GM10847 (cell line): Measurements from ENCODE around the gene TMEM215.

Experiments
- POLR2A ChIP-seq: IDR thresholded peaks from 2 replicates; pipeline ENCODE4 v1.6.1; 2011; ENCODE audit not compliant: insufficient read length; ENCODE audit errors: extremely low read depth

The TMEM215 gene

GRCh38 chr9:32783168-32783891 is at the start of gene TMEM215:
TMEM215 (plus strand) TSS chr9:32783540; CDS start chr9:32784184, 644 bp downstream.
- no peak for TF ChIP-seq POLR2A

GRCh38 chr9:32735476-32735875 is 47.9 kb upstream of the TMEM215 start:
- no peak for TF ChIP-seq POLR2A

GRCh38 chr9:32737378-32737777 is 46.0 kb upstream of the TMEM215 start:
- no peak for TF ChIP-seq POLR2A

- no peak for TF ChIP-seq POLR2A
Observed at GRCh38 chr9:32738501-32739172, 44.7 kb upstream of the TMEM215 start.

- TF ChIP-seq POLR2A = no peak
Observed at GRCh38 chr9:32741706-32742105, 41.6 kb upstream of the TMEM215 start.

GRCh38 chr9:32742296-32742695 is 41.0 kb upstream of the TMEM215 start:
- TF ChIP-seq POLR2A = no peak

- TF ChIP-seq POLR2A = no peak
Observed at GRCh38 chr9:32748013-32748412, 35.3 kb upstream of the TMEM215 start.

- no peak for TF ChIP-seq POLR2A
Observed at GRCh38 chr9:32755730-32756129, 27.6 kb upstream of the TMEM215 start.

GRCh38 chr9:32764139-32764538 is 19.2 kb upstream of the TMEM215 start:
- no peak for TF ChIP-seq POLR2A

- TF ChIP-seq POLR2A = no peak
Observed at GRCh38 chr9:32775283-32775682, 8.1 kb upstream of the TMEM215 start.

- no peak for TF ChIP-seq POLR2A
Observed at GRCh38 chr9:32776201-32776600, 7.1 kb upstream of the TMEM215 start.

GRCh38 chr9:32782476-32783167 is 718 bp upstream of the TMEM215 start:
- TF ChIP-seq POLR2A = no peak

GRCh38 chr9:32787816-32788215 is 4.5 kb downstream of the TMEM215 start:
- TF ChIP-seq POLR2A = no peak

- TF ChIP-seq POLR2A = no peak
Observed at GRCh38 chr9:32801530-32801929, 18.2 kb downstream of the TMEM215 start.

GRCh38 chr9:32807217-32807616 is 23.9 kb downstream of the TMEM215 start:
- no peak for TF ChIP-seq POLR2A

- TF ChIP-seq POLR2A = no peak
Observed at GRCh38 chr9:32811246-32811645, 27.9 kb downstream of the TMEM215 start.

GRCh38 chr9:32820322-32820721 is 37.0 kb downstream of the TMEM215 start:
- no peak for TF ChIP-seq POLR2A

- no peak for TF ChIP-seq POLR2A
Observed at GRCh38 chr9:32823101-32823500, 39.8 kb downstream of the TMEM215 start.
